Loucy (cell line): Measurements from ENCODE around the gene CAMK1D.
"Not testable (repeated sequence)": the region's sequence is repeated elsewhere in the genome, so short reads cannot be mapped to it uniquely, and the experiment has no call there.

Experiments
- H2AFZ ChIP-seq: fragments of 200-600 bp; sonication (generic); 2 replicates; pipeline ENCODE4 v1.6.0; 2016; ENCODE audit warnings: antibody characterized with exemption, mild to moderate bottlenecking, low read length, moderate library complexity
- H3F3A ChIP-seq: fragments of 200-600 bp; 2 replicates; pipeline ENCODE4 v1.6.0; 2016; ENCODE audit warnings: antibody characterized with exemption, low read depth, mild to moderate bottlenecking
- H3K27me3 ChIP-seq: fragments of 200-600 bp; sonication (generic); 2 replicates; pipeline ENCODE4 v1.6.1; 2014; ENCODE audit warnings: low read length, mild to moderate bottlenecking; ENCODE audit not compliant: insufficient read depth, poor library complexity, severe bottlenecking
- H3K36me3 ChIP-seq: fragments of 200-600 bp; sonication (generic); 2 replicates; pipeline ENCODE4 v1.6.1; 2016; ENCODE audit warnings: low read length; ENCODE audit not compliant: insufficient read depth
- H3K4me1 ChIP-seq: fragments of 200-600 bp; sonication (generic); 2 replicates; pipeline ENCODE4 v1.5.1; 2014; ENCODE audit warnings: low read length, mild to moderate bottlenecking; ENCODE audit not compliant: insufficient read depth, poor library complexity, severe bottlenecking
- H3K4me2 ChIP-seq: fragments of 200-600 bp; sonication (generic); 2 replicates; pipeline ENCODE4 v1.6.0; 2014; ENCODE audit warnings: antibody characterized with exemption, low read length, low read depth, mild to moderate bottlenecking; ENCODE audit not compliant: poor library complexity, severe bottlenecking
- H3K4me3 ChIP-seq: fragments of 200-600 bp; sonication (generic); 2 replicates; pipeline ENCODE4 v1.5.1; 2014; ENCODE audit warnings: low read length, mild to moderate bottlenecking, mixed read lengths; ENCODE audit not compliant: poor library complexity, severe bottlenecking
- H3K79me2 ChIP-seq: fragments of 200-600 bp; sonication (generic); 2 replicates; pipeline ENCODE4 v1.6.1; 2014; ENCODE audit warnings: low read length; ENCODE audit not compliant: insufficient read depth
- H3K9ac ChIP-seq: fragments of 200-600 bp; sonication (generic); 2 replicates; pipeline ENCODE4 v1.6.0; 2014; ENCODE audit warnings: mild to moderate bottlenecking, low read depth, low read length, moderate library complexity; ENCODE audit not compliant: poor library complexity, severe bottlenecking
- H3K9me2 ChIP-seq: fragments of 200-600 bp; sonication (generic); replicated peaks from 2 replicates; pipeline ENCODE4 v1.6.1; 2016; ENCODE audit warnings: low read depth, low read length, mixed read lengths
- H3K9me3 ChIP-seq: fragments of 200-600 bp; sonication (generic); 2 replicates; pipeline ENCODE4 v1.6.1; 2014; ENCODE audit warnings: mild to moderate bottlenecking, antibody characterized with exemption, low read length, low read depth; ENCODE audit not compliant: insufficient read depth
- H4K20me1 ChIP-seq: fragments of 200-600 bp; sonication (generic); 2 replicates; pipeline ENCODE4 v1.6.0; 2014; ENCODE audit warnings: antibody characterized with exemption, low read length, mild to moderate bottlenecking; ENCODE audit not compliant: insufficient read depth, poor library complexity, severe bottlenecking
- EZH2phosphoT487 ChIP-seq: fragments of 200-600 bp; IDR thresholded peaks from 2 replicates; pipeline ENCODE4 v1.6.1; 2018; ENCODE audit warnings: antibody characterized with exemption, mild to moderate bottlenecking, moderate library complexity, borderline replicate concordance
- TF ChIP-seq, protein P1 (sequence below): fragments of 200-600 bp; sonication (generic); conservative IDR thresholded peaks from 2 replicates; pipeline ENCODE4 v1.5.1; 2014; ENCODE audit warnings: mild to moderate bottlenecking, antibody characterized with exemption, low read length

Gene CAMK1D

DNA sequence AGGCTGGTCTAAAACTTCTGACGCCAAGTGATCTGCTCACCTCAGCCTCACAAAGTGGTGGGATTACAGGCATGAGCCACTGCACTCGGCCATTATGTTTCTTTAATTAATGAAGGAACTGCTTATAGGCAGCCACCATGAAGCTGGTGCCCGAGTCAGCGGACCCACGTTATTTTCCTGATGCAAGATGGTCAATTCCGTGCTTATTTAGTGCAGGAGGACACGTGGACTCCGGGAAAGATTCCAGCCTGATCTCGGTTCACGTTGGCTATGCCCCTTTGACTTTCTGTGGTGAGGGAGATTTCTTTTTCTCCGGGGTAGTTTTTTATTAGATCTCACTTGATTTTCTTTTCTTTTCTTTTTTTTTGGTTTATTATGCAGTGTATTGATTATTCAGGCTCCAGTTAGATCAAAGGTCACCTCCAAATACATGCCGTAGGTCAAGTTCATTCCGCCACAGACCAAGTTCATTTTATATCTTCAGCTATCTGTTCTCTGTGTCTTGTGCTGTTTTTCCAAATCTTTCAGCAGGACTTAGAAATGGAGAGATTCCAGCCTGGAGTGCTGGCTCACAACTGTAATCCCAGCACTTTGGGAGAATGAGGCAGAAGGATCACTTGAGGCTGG is 8.3 kb downstream of the CAMK1D start:
- Histone ChIP-seq H3F3A (peaks cover 2% of the 10 kb centered on the region; the same call in 1 of the 2 replicates), H2AFZ (no peak overlapping the region), H3K9me2 (no peaks in the 10 kb centered on the region), H3K36me3 (no peaks in the 10 kb centered on the region), H3K4me3 (no peak overlapping the region), H3K9me3 (no peaks in the 10 kb centered on the region), H4K20me1 (no peaks in the 10 kb centered on the region), H3K27me3 (no peaks in the 10 kb centered on the region), H3K4me2 (no peak overlapping the region), H3K79me2 (no peaks in the 10 kb centered on the region), H3K4me1 (peaks cover 10% of the 10 kb centered on the region), H3K9ac (no peak overlapping the region)
- TF ChIP-seq, protein P1, sequence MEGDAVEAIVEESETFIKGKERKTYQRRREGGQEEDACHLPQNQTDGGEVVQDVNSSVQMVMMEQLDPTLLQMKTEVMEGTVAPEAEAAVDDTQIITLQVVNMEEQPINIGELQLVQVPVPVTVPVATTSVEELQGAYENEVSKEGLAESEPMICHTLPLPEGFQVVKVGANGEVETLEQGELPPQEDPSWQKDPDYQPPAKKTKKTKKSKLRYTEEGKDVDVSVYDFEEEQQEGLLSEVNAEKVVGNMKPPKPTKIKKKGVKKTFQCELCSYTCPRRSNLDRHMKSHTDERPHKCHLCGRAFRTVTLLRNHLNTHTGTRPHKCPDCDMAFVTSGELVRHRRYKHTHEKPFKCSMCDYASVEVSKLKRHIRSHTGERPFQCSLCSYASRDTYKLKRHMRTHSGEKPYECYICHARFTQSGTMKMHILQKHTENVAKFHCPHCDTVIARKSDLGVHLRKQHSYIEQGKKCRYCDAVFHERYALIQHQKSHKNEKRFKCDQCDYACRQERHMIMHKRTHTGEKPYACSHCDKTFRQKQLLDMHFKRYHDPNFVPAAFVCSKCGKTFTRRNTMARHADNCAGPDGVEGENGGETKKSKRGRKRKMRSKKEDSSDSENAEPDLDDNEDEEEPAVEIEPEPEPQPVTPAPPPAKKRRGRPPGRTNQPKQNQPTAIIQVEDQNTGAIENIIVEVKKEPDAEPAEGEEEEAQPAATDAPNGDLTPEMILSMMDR = no peak
- TF ChIP-seq EZH2phosphoT487 = no peak

DNA sequence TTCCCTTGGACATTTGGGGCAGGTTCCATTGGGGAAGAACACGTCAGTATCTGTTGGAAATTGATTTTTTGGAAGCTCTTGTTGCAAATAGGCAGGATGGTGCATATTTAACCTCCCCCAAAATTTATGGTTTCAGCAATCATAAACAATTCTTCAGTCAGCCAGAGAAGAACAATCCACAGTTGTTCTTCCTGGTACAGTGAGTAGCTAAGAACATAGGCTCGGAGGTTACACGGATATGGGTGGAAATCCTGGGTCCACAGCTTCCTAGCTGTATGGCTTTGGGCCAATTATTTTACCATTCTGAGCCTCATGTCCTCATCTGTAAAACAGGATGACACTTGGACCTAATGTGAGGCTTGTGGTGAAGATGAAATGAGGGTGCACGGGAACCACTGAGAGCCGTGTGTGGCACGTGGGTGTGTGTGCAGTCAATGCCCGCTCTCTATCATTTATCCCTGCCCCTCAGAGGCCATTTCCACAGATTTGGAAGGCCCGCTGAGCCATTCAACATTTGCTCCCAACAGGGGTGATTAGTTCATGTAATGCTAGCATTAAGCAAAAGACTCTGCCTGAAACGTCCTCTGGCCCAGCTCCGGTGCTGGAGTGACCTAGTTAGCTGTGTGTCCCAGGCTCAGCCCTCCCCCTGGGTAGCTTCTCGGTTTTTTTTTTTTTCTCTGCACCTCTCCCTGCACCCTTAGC is 9.7 kb downstream of the CAMK1D start:
- Histone ChIP-seq H4K20me1 (no peaks in the 10 kb centered on the region), H3K4me2 (no peak overlapping the region), H3K9ac (no peak overlapping the region), H3K9me2 (no peaks in the 10 kb centered on the region), H3K27me3 (no peaks in the 10 kb centered on the region), H3F3A (no peaks in the 10 kb centered on the region), H3K79me2 (no peaks in the 10 kb centered on the region), H3K4me1 (peaks cover under 1% of the 10 kb centered on the region), H3K36me3 (no peaks in the 10 kb centered on the region), H3K9me3 (no peaks in the 10 kb centered on the region), H3K4me3 (no peak overlapping the region), H2AFZ (no peak overlapping the region)
- TF ChIP-seq, protein P1 = no peak
- TF ChIP-seq EZH2phosphoT487 = no peak

- no peaks in the 10 kb centered on the region for H3K9me2 ChIP-seq
- H4K20me1 ChIP-seq = no peaks in the 10 kb centered on the region
- H3K79me2 ChIP-seq = no peaks in the 10 kb centered on the region
- H3K9ac ChIP-seq = no peak overlapping the region
- no peaks in the 10 kb centered on the region for H3K27me3 ChIP-seq
- H3F3A ChIP-seq = no peaks in the 10 kb centered on the region
- no peak for TF ChIP-seq EZH2phosphoT487
- TF ChIP-seq, protein P1 = no peak
- no peaks in the 10 kb centered on the region for H3K4me1 ChIP-seq
- no peaks in the 10 kb centered on the region for H3K36me3 ChIP-seq
- no peaks in the 10 kb centered on the region for H3K9me3 ChIP-seq
- H3K4me2 ChIP-seq = no peak overlapping the region
- no peak overlapping the region for H3K4me3 ChIP-seq
- no peak overlapping the region for H2AFZ ChIP-seq
These were observed 11.1 kb downstream of the CAMK1D start for GRCh38 chr10:12360461-12360860.

DNA sequence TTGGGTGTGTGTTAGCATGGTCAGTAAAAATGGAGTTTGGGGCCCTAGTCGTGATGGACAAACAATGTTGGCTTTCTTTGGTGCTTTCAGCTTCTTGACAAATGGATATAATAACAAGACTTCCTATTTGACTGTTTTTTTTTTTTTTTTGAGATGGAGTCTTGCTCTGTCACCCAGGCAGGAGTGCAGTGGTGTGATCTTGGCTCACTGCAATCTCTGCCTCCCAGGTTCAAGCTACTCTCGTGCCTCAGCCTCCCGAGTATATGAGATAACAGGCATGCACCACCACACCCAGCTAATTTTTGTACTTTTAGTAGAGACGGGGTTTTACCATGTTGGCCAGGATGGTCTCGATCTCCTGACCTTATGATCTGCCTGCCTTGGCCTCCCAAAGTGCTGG is 11.8 kb downstream of the CAMK1D start:
- not testable (repeated sequence) for H3K9ac ChIP-seq, H3K79me2 ChIP-seq, H2AFZ ChIP-seq, H3K9me2 ChIP-seq, H3K9me3 ChIP-seq, H3K27me3 ChIP-seq, H3K4me3 ChIP-seq, H3K4me1 ChIP-seq, H3K4me2 ChIP-seq, H3F3A ChIP-seq, H4K20me1 ChIP-seq, H3K36me3 ChIP-seq
